ENCODE measurements around the gene ARHGAP6. TPM values are rescaled to one million over a fixed set of nuclear protein-coding genes. Genes with fewer than 3 reads are reported as not detected.

Gene ARHGAP6
- total and polyA plus RNA-seq, 2 experiments from 2014 or later, result 0.26 to 0.59 TPM

DNA sequence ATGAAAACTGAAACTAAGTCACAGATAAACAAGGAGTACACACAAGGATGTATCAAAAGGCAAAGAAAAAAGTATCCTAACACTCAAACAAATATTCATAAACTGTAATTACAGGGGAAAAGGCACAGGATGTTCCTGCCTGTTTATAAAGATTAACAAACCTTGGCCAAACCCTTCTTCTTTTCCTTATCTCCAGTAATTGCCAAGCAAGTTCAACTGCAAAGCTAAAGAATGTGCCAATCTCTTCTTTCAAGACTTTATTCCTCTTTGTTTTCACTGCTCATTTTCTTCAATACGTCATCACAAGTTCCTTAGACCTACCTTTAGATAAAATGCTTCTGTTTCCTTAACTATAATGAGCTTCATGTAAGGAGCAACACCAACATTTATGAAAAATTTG lies 201.3 kb downstream of the ARHGAP6 start:
- H3K4me1 Mint-ChIP-seq, result no peaks in the 10 kb centered on the region
- Histone ChIP-seq H3K4me3 (no peak overlapping the region), H2AFZ (no peak overlapping the region), H3F3A (replicated peaks; ENCODE audit: low read depth) (no peaks in the 10 kb centered on the region), H3K27me3 (ENCODE audit: insufficient read depth) (no peaks in the 10 kb centered on the region), H3K9me2 (ENCODE audit: insufficient read depth) (no peaks in the 10 kb centered on the region), H3K4me1 (ENCODE audit: insufficient read depth) (no peaks in the 10 kb centered on the region), H3K27ac (ENCODE audit: low read depth) (no peak overlapping the region), H3K4me2 (no peak overlapping the region), H3K36me3 (ENCODE audit: insufficient read depth) (no peaks in the 10 kb centered on the region), H4K20me1 (replicated peaks; ENCODE audit: insufficient read depth) (no peaks in the 10 kb centered on the region), H3K79me2 (replicated peaks; ENCODE audit: insufficient read depth) (no peaks in the 10 kb centered on the region)
- DNase-seq (ENCODE audit: low spot score) (no peak), ATAC-seq (no peak)
- no peaks in the 10 kb centered on the region for H3K36me3 Mint-ChIP-seq (ENCODE audit: low read depth)
- peaks cover 4% of the 10 kb centered on the region for H3K27me3 Mint-ChIP-seq (ENCODE audit: insufficient read depth, low read depth, poor library complexity)
- no peak overlapping the region for H3K27ac Mint-ChIP-seq
- TF ChIP-seq, protein P1, sequence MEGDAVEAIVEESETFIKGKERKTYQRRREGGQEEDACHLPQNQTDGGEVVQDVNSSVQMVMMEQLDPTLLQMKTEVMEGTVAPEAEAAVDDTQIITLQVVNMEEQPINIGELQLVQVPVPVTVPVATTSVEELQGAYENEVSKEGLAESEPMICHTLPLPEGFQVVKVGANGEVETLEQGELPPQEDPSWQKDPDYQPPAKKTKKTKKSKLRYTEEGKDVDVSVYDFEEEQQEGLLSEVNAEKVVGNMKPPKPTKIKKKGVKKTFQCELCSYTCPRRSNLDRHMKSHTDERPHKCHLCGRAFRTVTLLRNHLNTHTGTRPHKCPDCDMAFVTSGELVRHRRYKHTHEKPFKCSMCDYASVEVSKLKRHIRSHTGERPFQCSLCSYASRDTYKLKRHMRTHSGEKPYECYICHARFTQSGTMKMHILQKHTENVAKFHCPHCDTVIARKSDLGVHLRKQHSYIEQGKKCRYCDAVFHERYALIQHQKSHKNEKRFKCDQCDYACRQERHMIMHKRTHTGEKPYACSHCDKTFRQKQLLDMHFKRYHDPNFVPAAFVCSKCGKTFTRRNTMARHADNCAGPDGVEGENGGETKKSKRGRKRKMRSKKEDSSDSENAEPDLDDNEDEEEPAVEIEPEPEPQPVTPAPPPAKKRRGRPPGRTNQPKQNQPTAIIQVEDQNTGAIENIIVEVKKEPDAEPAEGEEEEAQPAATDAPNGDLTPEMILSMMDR (conservative IDR thresholded peaks at IDR 0.05; ENCODE audit: low read depth in 2 of 2), result no peak
- TF ChIP-seq, protein P2, sequence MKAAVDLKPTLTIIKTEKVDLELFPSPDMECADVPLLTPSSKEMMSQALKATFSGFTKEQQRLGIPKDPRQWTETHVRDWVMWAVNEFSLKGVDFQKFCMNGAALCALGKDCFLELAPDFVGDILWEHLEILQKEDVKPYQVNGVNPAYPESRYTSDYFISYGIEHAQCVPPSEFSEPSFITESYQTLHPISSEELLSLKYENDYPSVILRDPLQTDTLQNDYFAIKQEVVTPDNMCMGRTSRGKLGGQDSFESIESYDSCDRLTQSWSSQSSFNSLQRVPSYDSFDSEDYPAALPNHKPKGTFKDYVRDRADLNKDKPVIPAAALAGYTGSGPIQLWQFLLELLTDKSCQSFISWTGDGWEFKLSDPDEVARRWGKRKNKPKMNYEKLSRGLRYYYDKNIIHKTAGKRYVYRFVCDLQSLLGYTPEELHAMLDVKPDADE (IDR thresholded peaks at IDR 0.05), result no peak
- TF ChIP-seq, protein P3, sequence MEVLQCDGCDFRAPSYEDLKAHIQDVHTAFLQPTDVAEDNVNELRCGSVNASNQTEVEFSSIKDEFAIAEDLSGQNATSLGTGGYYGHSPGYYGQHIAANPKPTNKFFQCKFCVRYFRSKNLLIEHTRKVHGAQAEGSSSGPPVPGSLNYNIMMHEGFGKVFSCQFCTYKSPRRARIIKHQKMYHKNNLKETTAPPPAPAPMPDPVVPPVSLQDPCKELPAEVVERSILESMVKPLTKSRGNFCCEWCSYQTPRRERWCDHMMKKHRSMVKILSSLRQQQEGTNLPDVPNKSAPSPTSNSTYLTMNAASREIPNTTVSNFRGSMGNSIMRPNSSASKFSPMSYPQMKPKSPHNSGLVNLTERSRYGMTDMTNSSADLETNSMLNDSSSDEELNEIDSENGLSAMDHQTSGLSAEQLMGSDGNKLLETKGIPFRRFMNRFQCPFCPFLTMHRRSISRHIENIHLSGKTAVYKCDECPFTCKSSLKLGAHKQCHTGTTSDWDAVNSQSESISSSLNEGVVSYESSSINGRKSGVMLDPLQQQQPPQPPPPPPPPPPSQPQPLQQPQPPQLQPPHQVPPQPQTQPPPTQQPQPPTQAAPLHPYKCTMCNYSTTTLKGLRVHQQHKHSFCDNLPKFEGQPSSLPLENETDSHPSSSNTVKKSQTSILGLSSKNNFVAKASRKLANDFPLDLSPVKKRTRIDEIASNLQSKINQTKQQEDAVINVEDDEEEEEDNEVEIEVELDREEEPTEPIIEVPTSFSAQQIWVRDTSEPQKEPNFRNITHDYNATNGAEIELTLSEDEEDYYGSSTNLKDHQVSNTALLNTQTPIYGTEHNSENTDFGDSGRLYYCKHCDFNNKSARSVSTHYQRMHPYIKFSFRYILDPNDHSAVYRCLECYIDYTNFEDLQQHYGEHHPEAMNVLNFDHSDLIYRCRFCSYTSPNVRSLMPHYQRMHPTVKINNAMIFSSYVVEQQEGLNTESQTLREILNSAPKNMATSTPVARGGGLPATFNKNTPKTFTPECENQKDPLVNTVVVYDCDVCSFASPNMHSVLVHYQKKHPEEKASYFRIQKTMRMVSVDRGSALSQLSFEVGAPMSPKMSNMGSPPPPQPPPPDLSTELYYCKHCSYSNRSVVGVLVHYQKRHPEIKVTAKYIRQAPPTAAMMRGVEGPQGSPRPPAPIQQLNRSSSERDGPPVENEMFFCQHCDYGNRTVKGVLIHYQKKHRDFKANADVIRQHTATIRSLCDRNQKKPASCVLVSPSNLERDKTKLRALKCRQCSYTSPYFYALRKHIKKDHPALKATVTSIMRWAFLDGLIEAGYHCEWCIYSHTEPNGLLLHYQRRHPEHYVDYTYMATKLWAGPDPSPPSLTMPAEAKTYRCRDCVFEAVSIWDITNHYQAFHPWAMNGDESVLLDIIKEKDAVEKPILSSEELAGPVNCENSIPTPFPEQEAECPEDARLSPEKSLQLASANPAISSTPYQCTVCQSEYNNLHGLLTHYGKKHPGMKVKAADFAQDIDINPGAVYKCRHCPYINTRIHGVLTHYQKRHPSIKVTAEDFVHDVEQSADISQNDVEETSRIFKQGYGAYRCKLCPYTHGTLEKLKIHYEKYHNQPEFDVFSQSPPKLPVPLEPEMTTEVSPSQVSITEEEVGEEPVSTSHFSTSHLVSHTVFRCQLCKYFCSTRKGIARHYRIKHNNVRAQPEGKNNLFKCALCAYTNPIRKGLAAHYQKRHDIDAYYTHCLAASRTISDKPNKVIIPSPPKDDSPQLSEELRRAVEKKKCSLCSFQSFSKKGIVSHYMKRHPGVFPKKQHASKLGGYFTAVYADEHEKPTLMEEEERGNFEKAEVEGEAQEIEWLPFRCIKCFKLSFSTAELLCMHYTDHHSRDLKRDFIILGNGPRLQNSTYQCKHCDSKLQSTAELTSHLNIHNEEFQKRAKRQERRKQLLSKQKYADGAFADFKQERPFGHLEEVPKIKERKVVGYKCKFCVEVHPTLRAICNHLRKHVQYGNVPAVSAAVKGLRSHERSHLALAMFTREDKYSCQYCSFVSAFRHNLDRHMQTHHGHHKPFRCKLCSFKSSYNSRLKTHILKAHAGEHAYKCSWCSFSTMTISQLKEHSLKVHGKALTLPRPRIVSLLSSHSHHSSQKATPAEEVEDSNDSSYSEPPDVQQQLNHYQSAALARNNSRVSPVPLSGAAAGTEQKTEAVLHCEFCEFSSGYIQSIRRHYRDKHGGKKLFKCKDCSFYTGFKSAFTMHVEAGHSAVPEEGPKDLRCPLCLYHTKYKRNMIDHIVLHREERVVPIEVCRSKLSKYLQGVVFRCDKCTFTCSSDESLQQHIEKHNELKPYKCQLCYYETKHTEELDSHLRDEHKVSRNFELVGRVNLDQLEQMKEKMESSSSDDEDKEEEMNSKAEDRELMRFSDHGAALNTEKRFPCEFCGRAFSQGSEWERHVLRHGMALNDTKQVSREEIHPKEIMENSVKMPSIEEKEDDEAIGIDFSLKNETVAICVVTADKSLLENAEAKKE (CRISPR knock-in tag; IDR thresholded peaks at IDR 0.05), result no peak
- no peak for TF ChIP-seq ZNF331 (CRISPR knock-in tag; IDR thresholded peaks at IDR 0.05; ENCODE audit: low read depth)
- no peak for TF ChIP-seq EZH2 (IDR thresholded peaks at IDR 0.05; ENCODE audit: low read depth, unreplicated experiment)
- no peak for TF ChIP-seq STAT1 (IDR thresholded peaks at IDR 0.05; ENCODE audit: unreplicated experiment)
- no peak for TF ChIP-seq CREB1 (CRISPR knock-in tag; IDR thresholded peaks at IDR 0.05; ENCODE audit: low read depth)
- no peak for TF ChIP-seq EZH2phosphoT487 (IDR thresholded peaks at IDR 0.05; ENCODE audit: unreplicated experiment)
- no peak for TF ChIP-seq JUNB (IDR thresholded peaks at IDR 0.05; ENCODE audit: unreplicated experiment)
- no peak for TF ChIP-seq ZNF114 (CRISPR knock-in tag; IDR thresholded peaks at IDR 0.05)
- TF ChIP-seq NANOG (IDR thresholded peaks at IDR 0.05; ENCODE audit: borderline replicate concordance), result no peak
- TF ChIP-seq, protein P4, sequence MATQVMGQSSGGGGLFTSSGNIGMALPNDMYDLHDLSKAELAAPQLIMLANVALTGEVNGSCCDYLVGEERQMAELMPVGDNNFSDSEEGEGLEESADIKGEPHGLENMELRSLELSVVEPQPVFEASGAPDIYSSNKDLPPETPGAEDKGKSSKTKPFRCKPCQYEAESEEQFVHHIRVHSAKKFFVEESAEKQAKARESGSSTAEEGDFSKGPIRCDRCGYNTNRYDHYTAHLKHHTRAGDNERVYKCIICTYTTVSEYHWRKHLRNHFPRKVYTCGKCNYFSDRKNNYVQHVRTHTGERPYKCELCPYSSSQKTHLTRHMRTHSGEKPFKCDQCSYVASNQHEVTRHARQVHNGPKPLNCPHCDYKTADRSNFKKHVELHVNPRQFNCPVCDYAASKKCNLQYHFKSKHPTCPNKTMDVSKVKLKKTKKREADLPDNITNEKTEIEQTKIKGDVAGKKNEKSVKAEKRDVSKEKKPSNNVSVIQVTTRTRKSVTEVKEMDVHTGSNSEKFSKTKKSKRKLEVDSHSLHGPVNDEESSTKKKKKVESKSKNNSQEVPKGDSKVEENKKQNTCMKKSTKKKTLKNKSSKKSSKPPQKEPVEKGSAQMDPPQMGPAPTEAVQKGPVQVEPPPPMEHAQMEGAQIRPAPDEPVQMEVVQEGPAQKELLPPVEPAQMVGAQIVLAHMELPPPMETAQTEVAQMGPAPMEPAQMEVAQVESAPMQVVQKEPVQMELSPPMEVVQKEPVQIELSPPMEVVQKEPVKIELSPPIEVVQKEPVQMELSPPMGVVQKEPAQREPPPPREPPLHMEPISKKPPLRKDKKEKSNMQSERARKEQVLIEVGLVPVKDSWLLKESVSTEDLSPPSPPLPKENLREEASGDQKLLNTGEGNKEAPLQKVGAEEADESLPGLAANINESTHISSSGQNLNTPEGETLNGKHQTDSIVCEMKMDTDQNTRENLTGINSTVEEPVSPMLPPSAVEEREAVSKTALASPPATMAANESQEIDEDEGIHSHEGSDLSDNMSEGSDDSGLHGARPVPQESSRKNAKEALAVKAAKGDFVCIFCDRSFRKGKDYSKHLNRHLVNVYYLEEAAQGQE (IDR thresholded peaks at IDR 0.05; ENCODE audit: unreplicated experiment), result no peak
- H3K4me3 Mint-ChIP-seq, result no peak overlapping the region
- no peaks in the 10 kb centered on the region for H3K9me3 Mint-ChIP-seq
